ENCODE results near the gene MMADHC. TPM values are rescaled to one million over a fixed set of nuclear protein-coding genes. Genes with fewer than 3 reads are reported as not detected.

The MMADHC gene
- total and polyA plus RNA-seq, 9 of the 15 experiments (the other 6 are each of a cell fraction or from before 2014, with no cell fraction given): 187 to 850 (median 271) TPM

DNA sequence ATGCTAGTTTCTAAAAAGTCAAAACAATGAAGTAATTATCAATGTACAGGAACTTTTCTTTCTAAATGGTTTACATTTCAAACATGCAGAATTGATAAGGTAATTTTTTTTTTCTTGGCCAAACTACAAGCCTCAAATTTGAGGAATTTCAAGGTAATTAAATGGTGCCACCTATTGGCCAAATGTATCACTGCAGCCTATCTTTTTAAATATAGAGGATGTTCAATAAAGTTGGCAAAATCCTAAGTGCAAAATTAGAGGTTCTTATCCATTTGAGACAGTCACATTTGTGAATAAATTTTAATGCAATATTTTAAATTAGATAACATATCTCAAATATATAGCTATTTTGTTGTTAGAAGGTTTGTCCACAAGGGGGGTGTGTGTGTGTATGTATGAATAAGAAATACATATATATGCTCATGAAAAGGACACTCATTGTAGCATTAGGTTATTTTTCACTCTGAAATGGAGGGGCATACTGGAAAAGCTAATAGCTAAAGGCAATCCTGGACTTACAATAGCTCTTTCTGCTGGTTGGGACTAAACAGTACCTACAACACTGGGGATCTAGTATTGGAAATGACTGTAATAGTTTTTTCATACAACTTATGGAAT, 26.2 kb downstream of the MMADHC start (continued):
- TF ChIP-seq, protein P1, sequence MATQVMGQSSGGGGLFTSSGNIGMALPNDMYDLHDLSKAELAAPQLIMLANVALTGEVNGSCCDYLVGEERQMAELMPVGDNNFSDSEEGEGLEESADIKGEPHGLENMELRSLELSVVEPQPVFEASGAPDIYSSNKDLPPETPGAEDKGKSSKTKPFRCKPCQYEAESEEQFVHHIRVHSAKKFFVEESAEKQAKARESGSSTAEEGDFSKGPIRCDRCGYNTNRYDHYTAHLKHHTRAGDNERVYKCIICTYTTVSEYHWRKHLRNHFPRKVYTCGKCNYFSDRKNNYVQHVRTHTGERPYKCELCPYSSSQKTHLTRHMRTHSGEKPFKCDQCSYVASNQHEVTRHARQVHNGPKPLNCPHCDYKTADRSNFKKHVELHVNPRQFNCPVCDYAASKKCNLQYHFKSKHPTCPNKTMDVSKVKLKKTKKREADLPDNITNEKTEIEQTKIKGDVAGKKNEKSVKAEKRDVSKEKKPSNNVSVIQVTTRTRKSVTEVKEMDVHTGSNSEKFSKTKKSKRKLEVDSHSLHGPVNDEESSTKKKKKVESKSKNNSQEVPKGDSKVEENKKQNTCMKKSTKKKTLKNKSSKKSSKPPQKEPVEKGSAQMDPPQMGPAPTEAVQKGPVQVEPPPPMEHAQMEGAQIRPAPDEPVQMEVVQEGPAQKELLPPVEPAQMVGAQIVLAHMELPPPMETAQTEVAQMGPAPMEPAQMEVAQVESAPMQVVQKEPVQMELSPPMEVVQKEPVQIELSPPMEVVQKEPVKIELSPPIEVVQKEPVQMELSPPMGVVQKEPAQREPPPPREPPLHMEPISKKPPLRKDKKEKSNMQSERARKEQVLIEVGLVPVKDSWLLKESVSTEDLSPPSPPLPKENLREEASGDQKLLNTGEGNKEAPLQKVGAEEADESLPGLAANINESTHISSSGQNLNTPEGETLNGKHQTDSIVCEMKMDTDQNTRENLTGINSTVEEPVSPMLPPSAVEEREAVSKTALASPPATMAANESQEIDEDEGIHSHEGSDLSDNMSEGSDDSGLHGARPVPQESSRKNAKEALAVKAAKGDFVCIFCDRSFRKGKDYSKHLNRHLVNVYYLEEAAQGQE (IDR thresholded peaks at IDR 0.05; ENCODE audit: borderline replicate concordance): peak; percentile 56
- TF ChIP-seq, protein P1 (CRISPR knock-in tag; IDR thresholded peaks at IDR 0.05; ENCODE audit: low read depth): no peak
- TF ChIP-seq, protein P2, sequence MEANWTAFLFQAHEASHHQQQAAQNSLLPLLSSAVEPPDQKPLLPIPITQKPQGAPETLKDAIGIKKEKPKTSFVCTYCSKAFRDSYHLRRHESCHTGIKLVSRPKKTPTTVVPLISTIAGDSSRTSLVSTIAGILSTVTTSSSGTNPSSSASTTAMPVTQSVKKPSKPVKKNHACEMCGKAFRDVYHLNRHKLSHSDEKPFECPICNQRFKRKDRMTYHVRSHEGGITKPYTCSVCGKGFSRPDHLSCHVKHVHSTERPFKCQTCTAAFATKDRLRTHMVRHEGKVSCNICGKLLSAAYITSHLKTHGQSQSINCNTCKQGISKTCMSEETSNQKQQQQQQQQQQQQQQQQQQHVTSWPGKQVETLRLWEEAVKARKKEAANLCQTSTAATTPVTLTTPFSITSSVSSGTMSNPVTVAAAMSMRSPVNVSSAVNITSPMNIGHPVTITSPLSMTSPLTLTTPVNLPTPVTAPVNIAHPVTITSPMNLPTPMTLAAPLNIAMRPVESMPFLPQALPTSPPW (CRISPR knock-in tag; IDR thresholded peaks at IDR 0.05): 0 out of 2 replicates have a peak, but pooled peaks have one; percentile 12
- TF ChIP-seq, protein P3, sequence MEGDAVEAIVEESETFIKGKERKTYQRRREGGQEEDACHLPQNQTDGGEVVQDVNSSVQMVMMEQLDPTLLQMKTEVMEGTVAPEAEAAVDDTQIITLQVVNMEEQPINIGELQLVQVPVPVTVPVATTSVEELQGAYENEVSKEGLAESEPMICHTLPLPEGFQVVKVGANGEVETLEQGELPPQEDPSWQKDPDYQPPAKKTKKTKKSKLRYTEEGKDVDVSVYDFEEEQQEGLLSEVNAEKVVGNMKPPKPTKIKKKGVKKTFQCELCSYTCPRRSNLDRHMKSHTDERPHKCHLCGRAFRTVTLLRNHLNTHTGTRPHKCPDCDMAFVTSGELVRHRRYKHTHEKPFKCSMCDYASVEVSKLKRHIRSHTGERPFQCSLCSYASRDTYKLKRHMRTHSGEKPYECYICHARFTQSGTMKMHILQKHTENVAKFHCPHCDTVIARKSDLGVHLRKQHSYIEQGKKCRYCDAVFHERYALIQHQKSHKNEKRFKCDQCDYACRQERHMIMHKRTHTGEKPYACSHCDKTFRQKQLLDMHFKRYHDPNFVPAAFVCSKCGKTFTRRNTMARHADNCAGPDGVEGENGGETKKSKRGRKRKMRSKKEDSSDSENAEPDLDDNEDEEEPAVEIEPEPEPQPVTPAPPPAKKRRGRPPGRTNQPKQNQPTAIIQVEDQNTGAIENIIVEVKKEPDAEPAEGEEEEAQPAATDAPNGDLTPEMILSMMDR (IDR thresholded peaks at IDR 0.05 in 2 of 3, conservative IDR thresholded peaks at IDR 0.05 in 1 of 3; ENCODE audit: insufficient read depth in 2 of 3, low read depth in 1 of 3, low read length in 3 of 3): peak; percentile 67 to 95 (median 72); a peak in 4 of 6 replicates
- TF ChIP-seq SMC3 (conservative IDR thresholded peaks at IDR 0.05; ENCODE audit: insufficient read depth, low read depth, low read length): peak; percentile 47
- no peak for TF ChIP-seq MYC (IDR thresholded peaks at IDR 0.05; ENCODE audit: low read depth, low read length)
- no peak for TF ChIP-seq MYC (CRISPR knock-in tag; IDR thresholded peaks at IDR 0.05; ENCODE audit: borderline replicate concordance, low read depth)
- peak; percentile 17; the same call in 1 of the 2 replicates for TF ChIP-seq POLR2H (tag; IDR thresholded peaks at IDR 0.05; ENCODE audit: low read depth)
- TF ChIP-seq, protein P4, sequence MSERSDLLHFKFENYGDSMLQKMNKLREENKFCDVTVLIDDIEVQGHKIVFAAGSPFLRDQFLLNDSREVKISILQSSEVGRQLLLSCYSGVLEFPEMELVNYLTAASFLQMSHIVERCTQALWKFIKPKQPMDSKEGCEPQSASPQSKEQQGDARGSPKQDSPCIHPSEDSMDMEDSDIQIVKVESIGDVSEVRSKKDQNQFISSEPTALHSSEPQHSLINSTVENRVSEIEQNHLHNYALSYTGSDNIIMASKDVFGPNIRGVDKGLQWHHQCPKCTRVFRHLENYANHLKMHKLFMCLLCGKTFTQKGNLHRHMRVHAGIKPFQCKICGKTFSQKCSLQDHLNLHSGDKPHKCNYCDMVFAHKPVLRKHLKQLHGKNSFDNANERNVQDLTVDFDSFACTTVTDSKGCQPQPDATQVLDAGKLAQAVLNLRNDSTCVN (CRISPR knock-in tag; IDR thresholded peaks at IDR 0.05): no peak
- TF ChIP-seq, protein P5, sequence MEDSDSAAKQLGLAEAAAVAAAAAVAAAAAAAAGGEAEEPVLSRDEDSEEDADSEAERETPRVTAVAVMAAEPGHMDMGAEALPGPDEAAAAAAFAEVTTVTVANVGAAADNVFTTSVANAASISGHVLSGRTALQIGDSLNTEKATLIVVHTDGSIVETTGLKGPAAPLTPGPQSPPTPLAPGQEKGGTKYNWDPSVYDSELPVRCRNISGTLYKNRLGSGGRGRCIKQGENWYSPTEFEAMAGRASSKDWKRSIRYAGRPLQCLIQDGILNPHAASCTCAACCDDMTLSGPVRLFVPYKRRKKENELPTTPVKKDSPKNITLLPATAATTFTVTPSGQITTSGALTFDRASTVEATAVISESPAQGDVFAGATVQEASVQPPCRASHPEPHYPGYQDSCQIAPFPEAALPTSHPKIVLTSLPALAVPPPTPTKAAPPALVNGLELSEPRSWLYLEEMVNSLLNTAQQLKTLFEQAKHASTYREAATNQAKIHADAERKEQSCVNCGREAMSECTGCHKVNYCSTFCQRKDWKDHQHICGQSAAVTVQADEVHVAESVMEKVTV (CRISPR knock-in tag; IDR thresholded peaks at IDR 0.05): peak; percentile 63

Measured in K562 (cell line).